Endodermal cell (in vitro differentiated cells): ENCODE data around the gene GGA3. TPM values are rescaled to one million over a fixed set of nuclear protein-coding genes. Genes with fewer than 3 reads are reported as not detected.

Experiments used
- DNase-seq: peaks from one replicate; pipeline ENCODE4 v3.0.0-alpha.2; 2017
- H3K27ac ChIP-seq: 2 replicates; pipeline ENCODE4 v1.5.1; 2013; ENCODE audit warnings: mild to moderate bottlenecking, low read depth, low read length, moderate library complexity
- H3K27me3 ChIP-seq: 2 replicates; pipeline ENCODE4 v1.6.1; 2013; ENCODE audit warnings: mild to moderate bottlenecking, low read length, moderate library complexity; ENCODE audit not compliant: insufficient read depth, control insufficient read depth, poor library complexity, severe bottlenecking
- H3K36me3 ChIP-seq: 2 replicates; pipeline ENCODE4 v1.7.0; 2013; ENCODE audit warnings: mild to moderate bottlenecking, low read length, moderate library complexity; ENCODE audit not compliant: control insufficient read depth, insufficient read depth
- H3K4me1 ChIP-seq: one replicate; pipeline ENCODE4 v1.7.0; 2013; ENCODE audit warnings: low read length; ENCODE audit not compliant: control insufficient read depth, insufficient read depth
- H3K4me3 ChIP-seq: 2 replicates; pipeline ENCODE4 v1.5.1; 2013; ENCODE audit warnings: mild to moderate bottlenecking, low read length, moderate library complexity
- H3K9ac ChIP-seq: 2 replicates; pipeline ENCODE4 v1.6.1; 2013; ENCODE audit warnings: mild to moderate bottlenecking, low read length, moderate library complexity; ENCODE audit not compliant: poor library complexity, severe bottlenecking; ENCODE audit errors: extremely low read depth
- H3K9me3 ChIP-seq: 2 replicates; pipeline ENCODE4 v1.6.1; 2013; ENCODE audit warnings: mild to moderate bottlenecking, low read length, moderate library complexity; ENCODE audit not compliant: control insufficient read depth
- H3K27ac Mint-ChIP-seq: 2 replicates; pipeline ENCODE4 v1.8.0; 2020; ENCODE audit warnings: mixed read lengths
- H3K27me3 Mint-ChIP-seq: 2 replicates; pipeline ENCODE4 v1.8.0; 2021; ENCODE audit warnings: mild to moderate bottlenecking, mixed read lengths; ENCODE audit not compliant: insufficient read depth
- H3K36me3 Mint-ChIP-seq: 2 replicates; pipeline ENCODE4 v1.8.0; 2020; ENCODE audit warnings: low read depth, mixed read lengths
- H3K4me1 Mint-ChIP-seq: 2 replicates; pipeline ENCODE4 v1.8.0; 2020; ENCODE audit warnings: mixed read lengths
- H3K4me3 Mint-ChIP-seq: 2 replicates; pipeline ENCODE4 v1.8.0; 2020; ENCODE audit warnings: mild to moderate bottlenecking, moderate library complexity, mixed read lengths
- H3K9me3 Mint-ChIP-seq: 2 replicates; pipeline ENCODE4 v1.8.0; 2020; ENCODE audit warnings: mild to moderate bottlenecking, mixed read lengths
- CTCF ChIP-seq: fragments of 200-600 bp; sonication (generic); conservative IDR thresholded peaks from 2 replicates; pipeline ENCODE4 v1.5.0; 2021; ENCODE audit warnings: antibody characterized with exemption, mild to moderate bottlenecking
- WGBS, 2 experiments: methylation state at CpG; one replicate each; pipeline versions ENCODE4 v1.1.5 to v1.1.7; 2013; ENCODE audit warnings: missing lambda C conversion rate in 2 of 2, mixed read lengths in 1 of 2; ENCODE audit not compliant: insufficient coverage in 1 of 2, insufficient read length in 1 of 2; 5-methylcytosine and 5-hydroxymethylcytosine counted together
- total RNA-seq, 2 donors: library from RNA; stranded (reverse); fragmentation: NEBNext Ultra II Directional in 1 of 2; extraction: Animal tissue kit (Norgen Biotek cat#: 25700) in 1 of 2; gene quantifications; 2 replicates in 1 of 2; 3 replicates in 1 of 2; pipeline ENCODE4 v1.2.1, GENCODE V29; 2021

Gene GGA3
- total RNA-seq, 2 donors from 2014 or later, result 64.9 to 73.2 TPM

DNA sequence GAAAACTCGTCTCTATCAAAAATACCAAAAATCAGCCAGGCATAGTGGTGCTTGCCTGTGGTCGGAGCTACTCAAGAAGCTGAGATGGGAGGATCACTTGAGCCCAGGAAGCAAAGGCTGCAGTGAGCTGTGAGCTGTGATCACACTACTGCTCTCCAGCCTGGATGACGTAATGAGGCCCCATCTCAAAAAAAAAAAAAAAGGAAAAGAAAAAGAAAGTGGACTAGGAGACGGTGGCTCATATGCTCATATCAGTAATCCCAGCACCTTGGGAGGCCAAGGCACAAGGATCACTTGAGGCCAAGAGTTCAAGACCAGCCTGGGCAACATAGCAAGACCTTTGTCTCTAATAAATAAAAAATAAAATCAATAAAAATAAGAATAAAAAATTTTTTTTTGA, 69.8 kb downstream of the GGA3 start:
- H3K27me3 Mint-ChIP-seq, result peaks cover 5% of the 10 kb centered on the region
- H3K36me3 Mint-ChIP-seq, result no peaks in the 10 kb centered on the region
- no peak overlapping the region for H3K27ac Mint-ChIP-seq
- H3K4me3 ChIP-seq, result no peak overlapping the region
- 89 to 95% methylated on average over 1 to 4 of the region's 4 CpGs for WGBS, 2 experiments
- DNase-seq, result no peak
- no peaks in the 10 kb centered on the region for H3K9me3 ChIP-seq
- H3K9ac ChIP-seq, result no peak overlapping the region
- no peaks in the 10 kb centered on the region for H3K9me3 Mint-ChIP-seq
- no peaks in the 10 kb centered on the region for H3K27me3 ChIP-seq
- no peaks in the 10 kb centered on the region for H3K36me3 ChIP-seq
- no peak overlapping the region for H3K4me3 Mint-ChIP-seq
- TF ChIP-seq CTCF, result no peak
- H3K4me1 ChIP-seq, result no peaks in the 10 kb centered on the region
- peaks cover 3% of the 10 kb centered on the region for H3K4me1 Mint-ChIP-seq
- no peak overlapping the region for H3K27ac ChIP-seq

GRCh38 chr17:75188614-75189013, 72.8 kb downstream of the GGA3 start:
- peaks cover 5% of the 10 kb centered on the region for H3K27me3 Mint-ChIP-seq
- Histone ChIP-seq H3K9me3 (no peaks in the 10 kb centered on the region), H3K27me3 (no peaks in the 10 kb centered on the region), H3K4me1 (no peaks in the 10 kb centered on the region), H3K27ac (no peak overlapping the region), H3K36me3 (no peaks in the 10 kb centered on the region), H3K4me3 (no peak overlapping the region), H3K9ac (no peak overlapping the region)
- no peaks in the 10 kb centered on the region for H3K36me3 Mint-ChIP-seq
- H3K4me3 Mint-ChIP-seq, result no peak overlapping the region
- peaks cover 11% of the 10 kb centered on the region for H3K4me1 Mint-ChIP-seq
- no peaks in the 10 kb centered on the region for H3K9me3 Mint-ChIP-seq
- WGBS, 2 experiments, result 92 to 96% methylated on average over 6 of the region's 6 CpGs
- DNase-seq, result no peak
- no peak overlapping the region for H3K27ac Mint-ChIP-seq
- no peak for TF ChIP-seq CTCF

Other genes with a start within 250 kb of the GGA3 start
- 10 to 100 TPM; 29.7 to 30.1 TPM for gene MRPL58, start 248.9 kb downstream of the GGA3 start, total RNA-seq
- 100 to 1,000 TPM; 244 to 295 TPM for gene ATP5PD, start 214.6 kb downstream of the GGA3 start, total RNA-seq
- 10 to 100 TPM; 27.7 to 32.8 TPM for gene KCTD2, start 214.4 kb downstream of the GGA3 start, total RNA-seq
- 10 to 100 TPM; 28.8 to 54.0 TPM for gene SLC16A5, start 173.7 kb downstream of the GGA3 start, total RNA-seq
- 10 to 100 TPM; 20.0 to 26.6 TPM for gene ARMC7, start 151.6 kb downstream of the GGA3 start, total RNA-seq
- 10 to 100 TPM; 69.1 to 80.3 TPM for gene NT5C, start 129.9 kb downstream of the GGA3 start, total RNA-seq
- gene JPT1, start 107.1 kb downstream of the GGA3 start, total RNA-seq, result 100 to 1,000 TPM; 148 to 156 TPM
- gene SUMO2, start 78.6 kb downstream of the GGA3 start, total RNA-seq, result 100 to 1,000 TPM; 586 to 714 TPM
- gene NUP85, start 55.9 kb downstream of the GGA3 start, total RNA-seq, result 100 to 1,000 TPM; 105 to 117 TPM
- gene MRPS7, start 273 bp upstream of the GGA3 start, total RNA-seq, result 10 to 100 TPM; 81.0 to 82.5 TPM
- 10 to 100 TPM; 17.9 to 28.6 TPM for gene MIF4GD, start 9.6 kb upstream of the GGA3 start, total RNA-seq
- gene SLC25A19, start 27.8 kb upstream of the GGA3 start, total RNA-seq, result 10 to 100 TPM; 10.6 to 10.7 TPM
- gene GRB2, start 144.1 kb upstream of the GGA3 start, total RNA-seq, result 10 to 100 TPM; 85.5 to 86.6 TPM
- gene TMEM94, start 195.0 kb upstream of the GGA3 start, total RNA-seq, result 100 to 1,000 TPM in 1 of 2 donors, 10 to 100 TPM in 1; 96.0 to 106 TPM